ENCODE results near the gene EPHB1.

EPHB1 gene

DNA sequence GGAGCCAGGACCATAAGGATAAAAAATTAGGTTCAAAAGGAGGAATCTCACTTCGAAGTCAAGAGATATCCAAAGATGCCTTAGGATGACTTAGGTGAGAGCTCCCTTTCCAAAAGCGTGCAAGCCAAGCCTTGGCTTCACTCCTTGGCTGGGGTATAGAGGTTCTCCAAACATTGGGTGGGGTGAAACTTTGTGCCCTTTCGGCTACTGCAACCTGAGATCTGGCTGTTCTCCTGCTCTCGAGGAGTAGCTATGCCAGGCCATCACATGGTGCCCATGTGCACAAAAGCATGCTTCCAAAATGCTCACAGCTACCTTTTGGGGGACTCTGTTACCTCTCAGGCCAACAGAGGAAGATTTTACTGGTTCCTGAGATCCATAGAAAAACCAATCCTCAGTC lies 373.8 kb downstream of the EPHB1 start:
- ChIA-PET POLR2A (no interaction called here), CTCF (no interaction called here)
- no peak overlapping the region for H3K4me3 ChIP-seq (ENCODE audit: low read depth, low read length)
- TF ChIP-seq, protein P1, sequence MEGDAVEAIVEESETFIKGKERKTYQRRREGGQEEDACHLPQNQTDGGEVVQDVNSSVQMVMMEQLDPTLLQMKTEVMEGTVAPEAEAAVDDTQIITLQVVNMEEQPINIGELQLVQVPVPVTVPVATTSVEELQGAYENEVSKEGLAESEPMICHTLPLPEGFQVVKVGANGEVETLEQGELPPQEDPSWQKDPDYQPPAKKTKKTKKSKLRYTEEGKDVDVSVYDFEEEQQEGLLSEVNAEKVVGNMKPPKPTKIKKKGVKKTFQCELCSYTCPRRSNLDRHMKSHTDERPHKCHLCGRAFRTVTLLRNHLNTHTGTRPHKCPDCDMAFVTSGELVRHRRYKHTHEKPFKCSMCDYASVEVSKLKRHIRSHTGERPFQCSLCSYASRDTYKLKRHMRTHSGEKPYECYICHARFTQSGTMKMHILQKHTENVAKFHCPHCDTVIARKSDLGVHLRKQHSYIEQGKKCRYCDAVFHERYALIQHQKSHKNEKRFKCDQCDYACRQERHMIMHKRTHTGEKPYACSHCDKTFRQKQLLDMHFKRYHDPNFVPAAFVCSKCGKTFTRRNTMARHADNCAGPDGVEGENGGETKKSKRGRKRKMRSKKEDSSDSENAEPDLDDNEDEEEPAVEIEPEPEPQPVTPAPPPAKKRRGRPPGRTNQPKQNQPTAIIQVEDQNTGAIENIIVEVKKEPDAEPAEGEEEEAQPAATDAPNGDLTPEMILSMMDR (IDR thresholded peaks at IDR 0.05; ENCODE audit: insufficient read depth, low read length, missing control alignments) = no peak
- no peak for DNase-seq (ENCODE audit: low read depth, low spot score)

DNA sequence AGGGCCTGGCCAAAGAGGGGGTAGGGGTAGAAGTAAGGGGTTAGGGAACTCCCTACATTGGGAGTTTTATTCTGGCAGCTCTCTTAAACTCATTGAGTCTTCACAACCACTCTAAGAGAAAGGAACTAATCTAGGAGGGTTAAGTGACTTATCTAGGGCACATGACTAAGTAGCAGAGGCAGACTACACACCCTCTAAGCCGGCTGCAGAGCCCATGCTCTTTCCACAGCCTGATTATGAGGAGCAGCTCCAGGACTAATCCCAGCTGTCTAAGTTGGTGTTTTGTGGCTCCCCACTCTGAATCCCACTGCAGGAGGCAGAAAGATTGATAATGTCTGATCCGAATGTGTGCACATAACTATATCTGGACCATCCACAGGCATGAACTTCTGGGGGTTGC lies 374.6 kb downstream of the EPHB1 start:
- ChIA-PET POLR2A (no interaction called here), CTCF (no interaction called here)
- no peak for DNase-seq (ENCODE audit: low read depth, low spot score)
- TF ChIP-seq, protein P1 (IDR thresholded peaks at IDR 0.05; ENCODE audit: insufficient read depth, low read length, missing control alignments) = no peak
- no peak overlapping the region for H3K4me3 ChIP-seq (ENCODE audit: low read depth, low read length)

DNA sequence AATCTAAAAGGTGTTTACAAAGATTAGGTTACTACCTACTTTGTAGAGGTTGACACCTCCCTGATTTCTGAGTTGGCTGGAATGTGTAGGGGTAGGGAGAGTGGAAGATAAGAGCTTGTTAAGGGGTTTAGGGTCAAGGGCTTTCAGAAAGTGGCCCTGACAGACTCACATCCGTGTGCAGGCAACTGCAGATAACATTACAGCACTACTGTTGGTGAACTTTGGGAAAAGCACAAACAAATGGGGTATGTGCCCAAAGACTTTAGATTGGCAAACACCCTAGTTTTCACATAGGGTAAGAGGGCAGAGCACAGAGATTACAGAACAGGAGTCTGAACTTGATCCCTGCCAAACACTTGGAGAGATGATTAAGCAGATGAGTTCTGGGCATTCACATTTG lies 375.7 kb downstream of the EPHB1 start:
- POLR2A ChIA-PET = no interaction called here
- DNase-seq (ENCODE audit: low read depth, low spot score) = no peak
- TF ChIP-seq, protein P1 (IDR thresholded peaks at IDR 0.05; ENCODE audit: insufficient read depth, low read length, missing control alignments) = no peak
- H3K4me3 ChIP-seq (ENCODE audit: low read depth, low read length) = no peak overlapping the region
- CTCF ChIA-PET = no interaction called here

DNA sequence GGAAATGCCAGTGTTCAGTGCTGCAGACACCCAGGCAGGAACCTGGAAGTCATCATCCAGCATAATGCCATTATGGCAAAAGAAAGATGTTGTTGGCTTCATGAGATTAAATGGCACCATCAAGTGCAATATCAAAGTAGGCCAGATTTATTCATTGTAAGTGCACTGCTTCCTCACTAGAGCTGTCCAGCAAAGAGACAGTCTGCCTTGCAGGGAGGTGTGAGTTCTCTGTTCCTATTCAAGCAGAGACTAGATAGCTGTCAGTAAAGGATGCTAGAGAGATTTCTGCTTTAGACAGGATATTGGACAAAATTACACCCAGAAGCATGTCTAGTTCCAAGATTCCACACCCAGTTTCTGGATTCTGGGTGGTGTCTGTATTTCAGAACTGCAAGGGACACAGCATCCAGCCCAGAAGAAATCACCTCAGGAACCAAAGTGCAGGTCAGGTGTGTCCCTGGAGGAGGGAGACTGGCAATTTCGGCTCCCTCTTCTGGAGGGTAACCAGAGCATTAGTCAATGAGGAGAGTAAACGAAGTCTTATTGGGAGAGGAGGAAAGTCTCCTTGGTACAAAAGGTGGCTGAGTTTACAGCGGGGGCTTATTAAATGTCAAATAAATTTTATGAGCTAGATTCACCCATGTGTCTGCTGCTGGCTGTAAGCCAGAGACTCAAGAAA lies 377.3 kb downstream of the EPHB1 start:
- no peak overlapping the region for H3K4me3 ChIP-seq (ENCODE audit: low read depth, low read length)
- DNase-seq (ENCODE audit: low read depth, low spot score) = no peak
- CTCF ChIA-PET = interaction anchor here (0.6 kb wide), 1 partner anchor 31 kb away, joined by 3 read pairs; no protein-coding TSS in a partner anchor
- POLR2A ChIA-PET = no interaction called here
- TF ChIP-seq, protein P1 (IDR thresholded peaks at IDR 0.05; ENCODE audit: insufficient read depth, low read length, missing control alignments) = no peak

DNA sequence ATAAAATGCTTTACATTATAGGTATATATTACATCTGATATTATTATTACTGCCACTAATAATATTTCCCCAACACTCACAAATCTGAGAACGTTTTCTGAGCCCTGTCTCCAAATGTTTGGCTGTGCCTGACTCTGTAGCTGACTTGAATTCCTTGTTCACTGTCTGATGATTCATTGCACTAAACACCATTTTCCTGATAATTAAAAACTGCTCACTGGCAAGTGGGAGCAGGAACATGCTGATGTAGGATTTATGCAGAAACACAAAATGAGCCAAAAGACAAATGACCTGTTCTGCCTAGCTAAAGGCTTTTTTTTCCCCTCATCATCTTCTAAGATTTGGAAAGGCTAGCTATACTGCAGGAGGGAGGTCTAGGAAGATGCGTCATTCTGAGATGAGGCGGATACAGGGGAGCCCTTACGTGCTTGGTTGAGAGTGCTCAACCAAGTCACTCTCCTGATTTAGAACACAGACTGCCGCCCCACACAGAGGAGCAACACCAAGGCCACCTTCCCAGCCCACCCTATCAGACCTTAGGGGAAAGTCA lies 380.7 kb downstream of the EPHB1 start:
- POLR2A ChIA-PET = no interaction called here
- CTCF ChIA-PET = no interaction called here

DNA sequence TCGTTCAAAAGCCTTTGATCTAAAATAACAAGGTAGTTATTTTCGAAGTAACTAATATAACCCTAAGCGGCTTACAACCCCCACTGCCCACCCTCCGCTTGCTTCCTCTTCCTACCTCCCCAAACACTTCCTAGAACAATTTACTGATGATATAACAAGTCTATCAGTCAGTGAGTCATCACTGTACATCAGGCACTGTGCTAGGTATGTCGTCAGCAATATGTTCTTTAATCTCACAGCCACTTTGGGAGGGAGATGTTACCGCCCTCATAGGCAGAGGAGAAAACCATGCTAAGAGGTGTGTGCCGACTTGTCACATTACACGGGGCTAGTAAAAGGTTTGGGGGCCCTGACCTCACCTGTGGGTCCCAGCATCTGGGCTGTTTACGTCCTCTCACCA lies 381.8 kb downstream of the EPHB1 start:
- ChIA-PET CTCF (no interaction called here), POLR2A (no interaction called here)
- TF ChIP-seq, protein P1 (IDR thresholded peaks at IDR 0.05; ENCODE audit: insufficient read depth, low read length, missing control alignments) = no peak
- no peak for DNase-seq (ENCODE audit: low read depth, low spot score)
- H3K4me3 ChIP-seq (ENCODE audit: low read depth, low read length) = no peak overlapping the region

More for the DNA sequence above, 380.7 kb downstream of the EPHB1 start:
- H3K4me3 ChIP-seq (ENCODE audit: low read depth, low read length) = no peak overlapping the region
- DNase-seq (ENCODE audit: low read depth, low spot score) = no peak
- TF ChIP-seq, protein P1 (IDR thresholded peaks at IDR 0.05; ENCODE audit: insufficient read depth, low read length, missing control alignments) = no peak

Measured in AG04449 (cell line).